Mucosa of descending colon (tissue), 3 donors: ENCODE results near the gene ORM2. TPM values are rescaled to one million over a fixed set of nuclear protein-coding genes. Genes with fewer than 3 reads are reported as not detected.

ENCODE experiments used
- ATAC-seq: fragments of 200-7000 bp; cut with Tn5 transposase; one replicate; pipeline ENCODE4 v1.9.1; 2020; ENCODE audit warnings: mild to moderate bottlenecking, moderate library complexity
- DNase-seq, 3 donors: peaks; one replicate each; pipeline ENCODE4 v3.0.0-alpha.2; 2020
- H3K36me3 ChIP-seq: fragments of 200-600 bp; one replicate; pipeline ENCODE4 v1.8.0; 2021; ENCODE audit warnings: low read depth, mild to moderate bottlenecking
- H3K4me1 ChIP-seq: fragments of 200-600 bp; one replicate; pipeline ENCODE4 v1.8.0; 2021; ENCODE audit warnings: low read depth, mild to moderate bottlenecking
- H3K4me3 ChIP-seq: fragments of 200-600 bp; one replicate; pipeline ENCODE4 v1.8.0; 2021; ENCODE audit warnings: mild to moderate bottlenecking
- H3K9me3 ChIP-seq: fragments of 200-600 bp; one replicate; pipeline ENCODE4 v1.8.0; 2021; ENCODE audit warnings: mild to moderate bottlenecking
- intact Hi-C, 2 donors: fragments of 100-400 bp; cut with DNase I in 1 of 2; cut with micrococcal nuclease in 1 of 2; formaldehyde crosslinking; loops; one replicate each; pipeline versions ENCODE4 v1.11.0 to v1.11.1; 2022; cut with DNase I, micrococcal nuclease
- total RNA-seq, 3 donors: library from RNA; stranded (reverse); fragmentation: NEBNext Ultra II Directional in 2 of 3; extraction: Animal tissue kit (Norgen Biotek cat#: 25700) in 2 of 3; gene quantifications; one replicate each; pipeline versions ENCODE4 v1.2.1 to v1.2.4, GENCODE V29; 2021 to 2023
- TF ChIP-seq, protein P1 (sequence below): fragments of 200-600 bp; IDR thresholded peaks from one replicate; pipeline ENCODE4 v1.8.0; 2022; ENCODE audit warnings: antibody characterized with exemption, mild to moderate bottlenecking
- donor health status: DM: no; HTN: no; CAD: no; lungs with moderate emphysema.
- donor health status: DM: no; HTN: no; CAD: no.
- donor health status: DM: no; HTN: yes; CAD: no.

The ORM2 gene
- total RNA-seq, 3 donors from 2014 or later = 1.0 TPM; not detected in 2

DNA sequence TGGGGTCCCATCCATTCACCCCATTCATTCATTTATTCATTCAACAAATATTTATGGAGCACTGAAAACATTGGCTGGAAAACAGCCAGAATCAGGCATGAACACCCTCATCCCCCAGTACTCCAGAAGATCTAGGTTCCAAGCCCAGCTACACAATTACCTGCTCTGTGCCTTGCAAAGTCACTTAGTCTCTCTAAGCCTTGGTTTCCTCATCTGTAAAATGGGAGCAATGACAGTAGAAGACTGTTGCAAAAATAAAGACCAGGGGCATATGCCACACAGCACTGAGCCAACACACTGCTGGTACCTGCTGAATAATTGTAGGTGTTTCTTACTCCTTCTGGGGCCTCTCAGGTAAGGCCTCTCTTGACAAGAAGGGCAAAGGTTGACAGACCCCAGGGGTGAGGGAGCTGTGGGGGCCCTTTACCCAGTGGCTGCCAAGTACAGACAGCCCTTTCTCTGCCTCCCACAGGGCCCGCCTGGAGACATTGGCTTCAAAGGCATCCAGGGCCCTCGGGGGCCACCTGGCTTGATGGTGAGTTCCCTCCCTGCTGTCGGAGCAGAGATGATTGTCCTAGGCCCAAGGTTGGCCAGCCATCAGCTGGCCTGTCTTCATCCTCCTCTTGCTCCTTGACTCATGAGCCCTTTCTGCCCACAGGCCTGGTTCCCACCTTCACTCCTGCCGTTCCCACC lies 29.4 kb upstream of the ORM2 start:
- TF ChIP-seq, protein P1, sequence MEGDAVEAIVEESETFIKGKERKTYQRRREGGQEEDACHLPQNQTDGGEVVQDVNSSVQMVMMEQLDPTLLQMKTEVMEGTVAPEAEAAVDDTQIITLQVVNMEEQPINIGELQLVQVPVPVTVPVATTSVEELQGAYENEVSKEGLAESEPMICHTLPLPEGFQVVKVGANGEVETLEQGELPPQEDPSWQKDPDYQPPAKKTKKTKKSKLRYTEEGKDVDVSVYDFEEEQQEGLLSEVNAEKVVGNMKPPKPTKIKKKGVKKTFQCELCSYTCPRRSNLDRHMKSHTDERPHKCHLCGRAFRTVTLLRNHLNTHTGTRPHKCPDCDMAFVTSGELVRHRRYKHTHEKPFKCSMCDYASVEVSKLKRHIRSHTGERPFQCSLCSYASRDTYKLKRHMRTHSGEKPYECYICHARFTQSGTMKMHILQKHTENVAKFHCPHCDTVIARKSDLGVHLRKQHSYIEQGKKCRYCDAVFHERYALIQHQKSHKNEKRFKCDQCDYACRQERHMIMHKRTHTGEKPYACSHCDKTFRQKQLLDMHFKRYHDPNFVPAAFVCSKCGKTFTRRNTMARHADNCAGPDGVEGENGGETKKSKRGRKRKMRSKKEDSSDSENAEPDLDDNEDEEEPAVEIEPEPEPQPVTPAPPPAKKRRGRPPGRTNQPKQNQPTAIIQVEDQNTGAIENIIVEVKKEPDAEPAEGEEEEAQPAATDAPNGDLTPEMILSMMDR = no peak
- ATAC-seq = no peak
- Histone ChIP-seq H3K4me1 (no peaks in the 10 kb centered on the region), H3K9me3 (peaks cover 4% of the 10 kb centered on the region), H3K4me3 (no peak overlapping the region), H3K36me3 (no peaks in the 10 kb centered on the region)
- no peak for DNase-seq
- intact Hi-C loops = no loop called here

DNA sequence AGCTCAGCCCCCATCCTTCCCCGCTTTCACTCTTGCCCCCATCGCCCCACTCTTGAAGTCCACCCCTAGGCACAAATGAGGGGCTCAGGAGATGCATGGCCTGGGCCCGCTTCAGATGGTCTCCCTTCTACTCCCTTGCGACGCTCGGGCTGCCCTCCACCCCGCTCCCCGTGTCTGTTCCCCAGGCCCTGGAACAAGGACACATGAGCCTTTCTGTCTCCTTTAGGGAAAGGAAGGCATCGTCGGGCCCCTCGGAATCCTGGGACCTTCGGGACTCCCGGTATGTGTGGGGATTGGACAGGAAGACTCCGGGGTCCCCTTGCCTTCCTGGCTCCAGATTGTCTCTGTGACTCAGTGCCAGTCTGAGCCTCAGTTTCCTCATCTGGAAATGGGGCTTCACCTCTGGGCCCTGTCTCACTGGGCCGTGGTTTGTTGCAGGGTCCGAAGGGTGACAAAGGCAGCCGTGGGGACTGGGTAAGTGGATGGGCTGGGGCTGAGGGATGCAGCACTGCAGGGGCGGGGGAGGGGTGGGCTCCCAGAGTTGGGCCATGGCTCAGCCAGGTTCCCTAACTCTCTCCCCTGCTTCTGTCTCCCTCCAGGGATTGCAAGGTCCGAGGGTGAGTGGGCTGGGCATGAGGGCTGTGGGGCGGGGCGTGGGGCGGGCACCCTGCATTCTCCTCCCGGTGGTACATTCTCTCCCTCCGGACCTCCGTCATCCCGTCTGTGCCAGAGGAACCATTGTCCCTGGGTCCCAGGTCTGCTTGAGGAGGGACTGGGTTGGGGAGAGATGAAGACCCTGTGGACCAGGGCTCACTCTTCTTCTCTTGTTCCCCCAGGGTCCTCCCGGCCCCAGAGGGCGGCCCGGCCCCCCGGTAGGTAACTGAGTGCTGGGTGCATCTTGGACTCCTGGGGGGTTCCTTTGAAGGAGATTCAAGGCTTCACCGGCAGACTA lies 28.5 kb upstream of the ORM2 start:
- TF ChIP-seq, protein P1 = no peak
- ATAC-seq (no peak), DNase-seq (no peak)
- no peak overlapping the region for H3K4me3 ChIP-seq
- intact Hi-C loops = no loop called here
- H3K36me3 ChIP-seq = no peaks in the 10 kb centered on the region
- H3K4me1 ChIP-seq = no peaks in the 10 kb centered on the region
- no peaks in the 10 kb centered on the region for H3K9me3 ChIP-seq

DNA sequence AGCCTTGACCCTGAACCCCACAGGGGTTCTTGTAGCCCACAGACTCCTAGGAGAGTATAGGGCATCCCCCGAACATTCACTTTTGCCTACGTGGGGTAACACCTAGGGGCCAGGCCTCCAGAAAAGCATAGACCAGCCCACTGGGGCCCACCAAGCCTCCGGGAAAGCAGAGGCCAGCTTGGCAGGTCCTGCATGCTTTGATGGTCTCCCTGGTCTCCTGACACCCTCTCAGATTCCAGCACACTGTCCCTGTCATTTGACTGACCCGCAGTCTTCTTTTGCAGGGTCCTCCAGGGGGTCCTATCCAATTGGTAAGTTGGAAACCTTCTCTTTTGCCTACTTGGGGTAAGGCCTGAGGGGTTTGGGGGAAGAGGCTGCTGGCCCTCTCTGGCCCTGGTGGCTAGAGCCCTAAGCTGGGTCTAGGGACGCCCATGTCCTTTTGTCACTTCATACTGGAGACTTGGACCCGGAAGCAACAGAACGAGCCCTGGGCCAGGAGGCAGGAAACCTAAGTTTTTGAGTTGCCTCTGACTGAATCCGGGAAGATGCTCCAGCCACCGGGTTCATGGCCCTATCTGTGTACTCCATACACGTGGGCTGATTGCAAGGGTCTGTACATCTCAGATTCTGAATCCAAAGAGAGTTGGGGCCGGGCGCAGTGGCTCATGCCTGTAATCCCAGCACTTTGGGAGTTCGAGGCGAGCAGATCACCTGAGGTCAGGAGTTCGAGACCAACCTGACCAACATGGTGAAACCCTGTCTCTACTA lies 27.7 kb upstream of the ORM2 start:
- H3K9me3 ChIP-seq = no peaks in the 10 kb centered on the region
- no peaks in the 10 kb centered on the region for H3K36me3 ChIP-seq
- TF ChIP-seq, protein P1 = no peak
- ATAC-seq (no peak), DNase-seq (no peak)
- no peak overlapping the region for H3K4me3 ChIP-seq
- no peaks in the 10 kb centered on the region for H3K4me1 ChIP-seq
- intact Hi-C loops = no loop called here

DNA sequence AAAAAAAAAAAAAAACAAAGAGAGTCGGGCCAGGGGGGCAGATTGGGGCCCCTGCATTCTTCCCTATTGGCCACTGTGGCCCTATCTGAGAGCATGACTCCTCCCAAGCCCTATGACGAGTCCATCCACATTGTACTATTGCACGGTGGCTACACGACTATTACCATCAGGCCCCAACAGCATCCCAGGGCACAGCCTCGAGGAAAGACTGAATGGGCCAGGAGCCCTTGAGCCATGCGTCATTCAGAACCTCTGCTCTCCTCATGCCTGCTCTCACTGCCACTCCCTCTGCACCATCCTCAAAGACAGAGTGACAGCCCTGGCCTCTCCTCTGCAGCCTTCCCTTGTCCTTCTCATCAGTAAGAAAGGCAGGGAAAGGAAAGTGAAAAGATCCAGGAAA lies 26.9 kb upstream of the ORM2 start:
- Histone ChIP-seq H3K4me1 (no peaks in the 10 kb centered on the region), H3K9me3 (no peaks in the 10 kb centered on the region), H3K4me3 (no peak overlapping the region), H3K36me3 (no peaks in the 10 kb centered on the region)
- DNase-seq (no peak), ATAC-seq (no peak)
- TF ChIP-seq, protein P1 = no peak
- intact Hi-C loops = no loop called here

DNA sequence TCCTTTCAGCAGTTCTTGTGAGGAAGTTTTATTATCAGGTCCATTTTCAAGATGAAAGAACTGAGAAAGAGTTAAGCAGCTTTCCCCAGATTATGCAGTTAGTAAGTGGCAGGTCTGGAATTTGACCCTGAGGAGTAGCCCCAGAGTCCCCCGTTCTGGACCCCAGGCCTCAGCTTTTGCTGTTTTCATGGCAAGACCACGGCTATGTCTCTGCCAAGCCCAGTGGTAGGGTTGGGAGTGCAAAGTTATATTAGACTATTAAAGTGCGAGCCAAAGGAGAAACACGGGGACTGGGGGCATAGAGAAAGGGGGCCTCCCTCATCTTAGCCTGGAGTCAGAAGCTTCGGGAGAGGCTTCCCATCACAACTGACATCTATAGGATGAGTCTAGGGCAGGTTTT lies 26.1 kb upstream of the ORM2 start:
- H3K9me3 ChIP-seq = no peaks in the 10 kb centered on the region
- TF ChIP-seq, protein P1 = no peak
- no peaks in the 10 kb centered on the region for H3K36me3 ChIP-seq
- no peak for DNase-seq
- no peaks in the 10 kb centered on the region for H3K4me1 ChIP-seq
- no peak for ATAC-seq
- intact Hi-C loops = no loop called here
- H3K4me3 ChIP-seq = no peak overlapping the region
